ENCODE results near the gene RIN3. TPM values are rescaled to one million over a fixed set of nuclear protein-coding genes. Genes with fewer than 3 reads are reported as not detected.
A peak's percentile ranks its signal among the peaks of the same experiment; 100 is the strongest.

The RIN3 gene
- total RNA-seq, 4 donors from 2014 or later = 15.4 to 53.6 (median 39.7) TPM

- peaks cover 0 to 12% (median 0%) of the 10 kb centered on the region in 3 donors for H3K36me3 ChIP-seq
- no peak for TF ChIP-seq POLR2A (IDR thresholded peaks at IDR 0.05)
- no peak for TF ChIP-seq CTCF (IDR thresholded peaks at IDR 0.05)
- no peak overlapping the region for H3K4me3 ChIP-seq
- no peaks in the 10 kb centered on the region for H3K9me3 ChIP-seq
- H3K27ac ChIP-seq = peak overlapping the region; percentile 8 to 68 (median 42)
- DNase-seq = peak in 2 of 3 donors; percentile 65 to 68
- peaks cover 0 to 29% (median 2%) of the 10 kb centered on the region in 4 donors for H3K4me1 ChIP-seq
- no peaks in the 10 kb centered on the region for H3K27me3 ChIP-seq
These were observed 55.3 kb downstream of the RIN3 start for GRCh38 chr14:92568621-92569479.

DNA sequence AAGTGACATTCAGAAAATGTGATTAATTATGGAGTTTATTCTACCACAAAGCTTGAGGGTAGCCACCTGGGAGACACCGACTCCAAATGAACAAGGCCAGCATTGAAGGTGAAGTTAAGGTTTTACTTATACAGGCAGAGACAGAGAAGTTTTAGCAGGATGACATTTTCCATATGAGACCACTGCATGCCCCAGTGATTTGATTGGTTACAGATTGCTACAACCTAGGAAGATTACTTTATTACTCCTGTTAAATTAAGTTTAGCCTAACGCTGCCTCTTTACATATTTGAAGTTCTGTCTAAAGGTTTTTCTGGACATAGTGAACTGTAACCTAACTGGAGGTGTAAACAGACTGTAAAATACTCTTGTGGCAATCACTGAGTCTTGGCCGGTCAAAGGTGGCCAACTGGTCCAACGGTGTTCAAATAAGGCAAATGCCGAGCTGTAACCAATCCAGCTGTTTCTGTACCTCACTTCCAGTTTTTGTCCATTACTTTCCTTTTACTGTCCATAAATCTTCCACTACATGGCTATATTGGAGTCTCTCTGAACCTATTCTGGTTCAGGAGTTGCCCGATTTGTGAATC lies 57.2 kb downstream of the RIN3 start:
- Histone ChIP-seq H3K36me3 (peaks cover 0 to 11% (median 0%) of the 10 kb centered on the region in 3 donors), H3K4me3 (no peak overlapping the region), H3K9me3 (no peaks in the 10 kb centered on the region), H3K27ac (peak overlapping the region in 2 of 4 donors; percentile 55 to 60), H3K27me3 (no peaks in the 10 kb centered on the region), H3K4me1 (peaks cover 0 to 18% (median 2%) of the 10 kb centered on the region in 4 donors)
- DNase-seq = no peak
- TF ChIP-seq POLR2A (IDR thresholded peaks at IDR 0.05) (no peak), CTCF (IDR thresholded peaks at IDR 0.05) (no peak)

- H3K27me3 ChIP-seq = no peaks in the 10 kb centered on the region
- no peak for TF ChIP-seq POLR2A (IDR thresholded peaks at IDR 0.05)
- TF ChIP-seq CTCF (IDR thresholded peaks at IDR 0.05) = no peak
- H3K4me3 ChIP-seq = no peak overlapping the region
- peaks cover 0 to 18% (median 5%) of the 10 kb centered on the region in 4 donors for H3K4me1 ChIP-seq
- H3K27ac ChIP-seq = no peak overlapping the region
- no peak for DNase-seq
- no peaks in the 10 kb centered on the region for H3K36me3 ChIP-seq
- no peaks in the 10 kb centered on the region for H3K9me3 ChIP-seq
These were observed 58.5 kb downstream of the RIN3 start for GRCh38 chr14:92572050-92572449.

DNA sequence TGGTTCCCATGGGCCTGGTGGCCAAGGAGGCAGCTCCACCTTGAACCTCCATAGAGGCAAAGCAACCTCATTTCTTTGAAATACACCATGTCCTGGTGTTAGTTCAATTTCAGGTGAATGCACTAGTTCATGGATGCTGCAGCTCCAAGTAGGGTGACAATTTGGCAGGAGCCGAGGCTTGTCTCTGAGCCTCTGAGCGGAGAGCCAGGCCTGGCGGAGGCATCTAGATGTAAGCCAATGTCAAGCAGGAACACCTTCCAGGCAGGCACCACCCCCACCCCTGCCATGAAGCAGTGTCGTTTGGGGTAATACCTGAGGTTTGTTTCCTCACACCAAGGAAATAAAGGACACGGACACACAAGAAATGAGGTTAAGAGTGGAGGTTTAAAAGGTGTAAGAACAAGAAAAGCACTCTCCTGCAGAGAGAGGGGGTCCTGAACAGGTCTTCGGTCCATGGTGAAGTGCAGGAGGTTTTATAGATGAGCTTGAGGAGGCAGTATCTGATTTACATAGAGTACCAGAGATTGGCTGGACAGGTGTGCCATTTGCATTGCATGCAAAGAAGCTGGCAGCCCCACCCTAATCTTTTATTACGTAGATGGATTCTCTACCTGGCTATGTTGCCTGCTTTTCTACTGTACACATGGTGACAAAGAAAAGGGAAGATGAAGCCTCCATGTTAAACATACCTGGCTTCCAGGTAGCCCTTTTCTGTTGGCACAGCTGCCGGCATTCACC lies 60.3 kb downstream of the RIN3 start:
- no peak for TF ChIP-seq POLR2A (IDR thresholded peaks at IDR 0.05)
- TF ChIP-seq CTCF (IDR thresholded peaks at IDR 0.05) = no peak
- H3K4me3 ChIP-seq = no peak overlapping the region
- H3K27me3 ChIP-seq = no peaks in the 10 kb centered on the region
- H3K9me3 ChIP-seq = no peaks in the 10 kb centered on the region
- H3K36me3 ChIP-seq = peaks cover 0 to 8% (median 0%) of the 10 kb centered on the region in 3 donors
- H3K4me1 ChIP-seq = peaks cover 0 to 15% (median 10%) of the 10 kb centered on the region in 4 donors
- H3K27ac ChIP-seq = no peak overlapping the region
- no peak for DNase-seq

- Histone ChIP-seq H3K27ac (no peak overlapping the region), H3K27me3 (no peaks in the 10 kb centered on the region), H3K9me3 (no peaks in the 10 kb centered on the region), H3K4me1 (peaks cover 0 to 13% (median 8%) of the 10 kb centered on the region in 4 donors), H3K36me3 (peaks cover 0 to 21% (median 0%) of the 10 kb centered on the region in 3 donors), H3K4me3 (no peak overlapping the region)
- no peak for DNase-seq
- TF ChIP-seq CTCF (IDR thresholded peaks at IDR 0.05) (no peak), POLR2A (IDR thresholded peaks at IDR 0.05) (no peak)
These were observed 61.6 kb downstream of the RIN3 start for GRCh38 chr14:92575061-92575747.

All from Peyer's patch (tissue), 4 donors.